HG02571 (cell line): ENCODE results near the gene ATP13A4.

ENCODE experiments used
- ATAC-seq: cut with Tn5 transposase; IDR thresholded peaks from one replicate; pipeline ENCODE4 v1.9.1; 2021; ENCODE audit warnings: mild to moderate bottlenecking, moderate library complexity; ENCODE audit not compliant: unreplicated experiment

The ATP13A4 gene

GRCh38 chr3:193407688-193408087 lies 147.0 kb downstream of the ATP13A4 start:
- no peak for ATAC-seq

GRCh38 chr3:193407112-193407511 lies 147.6 kb downstream of the ATP13A4 start:
- no peak for ATAC-seq

DNA sequence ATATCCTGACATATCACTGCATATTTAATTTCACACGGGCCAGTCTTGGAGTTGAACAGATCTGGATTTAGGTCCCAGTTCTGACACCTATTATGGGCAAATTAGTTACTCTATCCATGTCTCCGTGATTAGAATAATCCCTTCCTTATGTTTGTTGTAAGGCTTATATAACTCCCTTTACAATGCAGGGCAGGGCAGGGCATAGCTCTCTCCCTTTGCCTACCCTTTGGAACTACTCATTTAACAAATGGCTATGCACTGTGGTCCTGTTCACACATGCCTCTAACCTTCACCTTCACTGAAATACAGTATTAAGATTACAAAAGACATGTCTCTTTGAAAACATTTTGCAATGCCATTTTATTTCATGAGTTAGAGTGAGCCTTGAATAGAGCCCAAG lies 151.4 kb downstream of the ATP13A4 start:
- no peak for ATAC-seq

DNA sequence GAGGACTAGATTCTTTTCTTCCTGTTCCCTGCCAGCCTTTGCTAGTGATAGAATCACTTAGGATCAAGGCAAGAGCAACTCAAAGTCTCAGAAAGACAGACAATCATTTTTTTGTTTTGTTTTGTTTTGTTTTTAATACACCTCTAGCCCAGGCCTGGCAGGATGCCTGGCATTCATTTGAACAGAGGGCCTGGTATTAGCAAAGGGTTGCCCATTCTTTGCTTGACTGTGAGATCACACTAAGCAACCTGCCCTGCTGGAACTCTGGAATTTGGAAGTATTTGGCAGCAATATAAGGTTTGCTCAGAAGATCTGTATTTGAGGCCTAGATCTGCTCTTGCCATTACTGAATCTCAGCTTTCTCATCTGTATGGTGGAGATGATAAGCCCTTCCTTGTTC lies 154.4 kb downstream of the ATP13A4 start:
- ATAC-seq = no peak

- ATAC-seq = no peak
These were observed 158.0 kb downstream of the ATP13A4 start for GRCh38 chr3:193396451-193397244.

DNA sequence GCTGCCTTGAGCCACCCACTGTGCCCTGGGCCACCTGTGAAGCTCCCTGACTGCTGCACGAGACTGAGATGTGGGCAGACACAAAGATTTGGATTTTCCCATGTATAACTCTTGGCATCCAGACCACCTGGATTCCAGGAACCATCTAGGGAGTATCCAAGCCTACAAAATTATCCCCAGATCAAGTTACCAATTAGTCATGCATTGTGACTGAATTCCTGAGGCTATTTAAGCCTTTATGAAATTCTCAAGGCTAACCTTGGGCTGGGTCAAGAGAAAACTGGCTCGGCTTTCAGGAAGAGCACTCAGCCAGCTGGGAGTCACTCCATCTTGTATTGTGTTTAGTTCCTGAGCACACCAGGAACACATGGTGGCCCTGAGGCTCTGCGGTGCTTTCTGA lies 162.8 kb downstream of the ATP13A4 start:
- no peak for ATAC-seq

DNA sequence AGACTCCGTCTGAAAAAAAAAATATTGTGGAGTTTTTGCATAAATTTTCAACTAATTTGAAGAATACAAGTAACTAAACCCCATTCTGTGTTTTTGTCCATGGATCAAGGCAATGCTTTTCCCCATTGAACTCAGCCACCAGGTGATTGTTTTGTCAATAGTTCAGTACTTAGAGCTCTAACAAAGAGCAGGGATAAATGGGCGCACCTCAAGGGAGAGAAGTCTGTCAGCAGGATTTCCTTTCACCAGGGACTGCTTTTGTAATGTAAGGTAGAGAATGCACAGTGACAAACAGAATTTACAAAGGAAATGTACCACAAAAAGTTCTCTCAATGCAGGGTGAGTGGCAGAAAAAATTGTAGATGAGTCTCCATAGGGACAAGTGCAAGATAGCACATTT lies 165.4 kb downstream of the ATP13A4 start:
- no peak for ATAC-seq

DNA sequence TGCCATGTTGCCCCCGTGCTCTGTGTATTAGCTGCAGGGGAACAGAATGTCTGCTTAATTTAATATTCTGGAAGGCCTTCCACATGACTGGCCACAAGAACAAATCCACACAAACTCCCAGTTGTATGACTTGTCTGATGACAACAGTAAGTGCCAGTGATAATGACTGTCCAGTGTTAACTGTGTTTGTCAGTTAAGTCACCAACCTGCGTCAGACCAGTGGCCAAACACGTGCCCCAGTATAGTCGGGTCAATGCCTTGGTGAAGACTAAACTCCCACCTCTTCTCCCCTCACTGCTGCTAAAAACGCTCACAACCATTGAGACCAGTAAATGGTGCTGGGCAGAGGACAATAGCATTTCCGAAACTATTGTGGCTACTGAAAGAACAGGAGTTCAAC lies 166.3 kb downstream of the ATP13A4 start:
- ATAC-seq = no peak

DNA sequence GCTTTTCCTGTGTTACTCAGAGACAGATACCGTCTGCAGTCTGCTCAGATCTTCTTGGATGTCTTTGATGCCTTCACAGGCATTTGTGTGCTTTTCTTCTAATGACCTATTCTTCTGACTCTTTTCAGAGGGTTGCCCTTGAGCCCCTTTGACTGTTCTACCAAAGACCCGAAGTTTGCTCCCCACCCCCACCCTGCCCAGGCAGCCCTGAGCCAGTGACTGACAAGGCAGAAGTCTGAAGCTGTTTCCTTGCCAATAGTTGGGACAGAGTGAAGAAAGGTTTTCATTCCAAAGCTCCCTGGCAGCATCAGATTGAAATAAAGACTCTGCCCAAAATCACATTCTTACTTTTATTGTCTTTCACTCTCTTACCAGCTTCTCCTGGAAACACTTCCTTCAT lies 167.1 kb downstream of the ATP13A4 start:
- no peak for ATAC-seq

DNA sequence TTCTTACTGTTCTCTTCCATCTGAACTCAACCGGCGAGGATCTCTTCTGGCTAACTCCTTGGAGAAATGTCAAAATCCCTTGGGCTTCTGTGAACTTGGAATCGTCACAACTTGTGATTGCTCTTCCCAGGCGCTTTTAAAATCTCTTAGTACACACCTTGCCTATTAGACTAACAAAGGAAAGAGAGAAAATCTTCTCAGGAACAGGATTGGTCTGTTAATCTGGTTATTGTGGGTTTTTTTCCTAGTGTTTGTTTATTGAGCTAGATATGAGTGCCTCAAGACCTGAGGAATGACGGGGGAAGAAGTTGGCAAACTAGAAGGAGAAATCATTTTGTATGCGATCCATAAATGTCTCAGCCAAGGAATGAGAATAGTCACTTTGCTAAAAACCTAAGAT lies 176.0 kb downstream of the ATP13A4 start, which contains the start of gene ATP13A5:
Gene ATP13A5, minus strand, starts transcription at position 48 of the 400 bp plus-strand sequence. Its CDS starts 28 bp downstream, at position 20.
- no peak for ATAC-seq

DNA sequence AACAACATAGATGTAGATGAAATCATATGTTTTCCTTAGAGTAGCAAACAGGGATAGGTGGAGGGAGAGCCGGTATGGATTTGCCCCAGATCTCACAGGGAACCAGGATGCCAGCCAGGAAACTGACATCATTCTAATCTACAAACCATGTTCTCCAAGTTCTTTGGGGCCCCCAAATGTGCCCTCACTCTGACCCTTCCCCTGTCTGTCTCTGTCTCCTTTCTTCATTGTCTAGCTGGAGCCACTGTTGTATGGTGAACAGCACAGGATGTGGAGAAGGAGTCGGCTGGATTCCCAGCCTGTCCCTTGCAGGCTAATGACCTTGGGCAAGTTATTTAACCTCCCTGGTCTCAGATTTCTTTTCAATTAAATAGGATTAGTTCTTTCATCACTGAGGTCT lies 177.1 kb downstream of the ATP13A4 start:
- no peak for ATAC-seq

DNA sequence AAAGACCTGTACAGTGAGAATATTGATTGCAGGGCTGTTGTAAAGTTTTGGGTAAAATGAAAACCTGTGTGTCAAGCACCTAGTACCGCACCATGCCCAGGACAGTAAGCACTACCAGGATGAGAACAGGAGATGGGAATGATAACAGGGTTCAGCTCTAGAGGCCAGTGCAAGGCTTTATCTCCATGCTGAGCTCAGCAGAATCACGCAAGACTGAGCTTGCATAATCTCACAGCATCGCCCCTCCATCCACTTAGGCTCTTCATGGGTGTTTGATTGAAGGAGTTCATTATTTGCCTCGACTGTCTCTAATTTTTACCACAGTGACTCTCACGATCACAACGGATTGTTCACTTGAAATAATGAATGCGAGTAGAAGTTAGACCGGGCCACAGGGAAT lies 179.1 kb downstream of the ATP13A4 start:
- ATAC-seq = no peak

- no peak for ATAC-seq
These were observed 181.9 kb downstream of the ATP13A4 start for GRCh38 chr3:193372783-193373182.

GRCh38 chr3:193367868-193368267 lies 186.8 kb downstream of the ATP13A4 start:
- no peak for ATAC-seq

DNA sequence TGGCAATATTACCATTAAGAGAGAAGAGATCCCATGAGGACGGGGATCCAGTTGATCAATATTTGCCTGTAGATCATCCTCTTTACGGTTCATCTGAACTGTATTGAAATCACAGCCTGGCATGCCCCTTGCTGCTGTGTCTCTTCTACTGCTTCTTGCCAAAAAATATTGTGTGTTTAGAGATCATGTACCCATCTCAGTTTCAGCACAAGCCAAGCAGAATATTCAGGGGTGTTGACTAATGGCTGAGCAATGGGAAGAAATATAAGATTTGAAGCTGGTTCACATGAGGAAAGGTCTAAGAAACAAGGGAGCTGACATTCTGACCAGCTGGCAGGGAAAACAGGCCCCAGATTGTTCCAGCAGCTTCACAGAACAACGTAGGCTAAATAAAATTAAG lies 197.4 kb downstream of the ATP13A4 start:
- ATAC-seq = no peak

DNA sequence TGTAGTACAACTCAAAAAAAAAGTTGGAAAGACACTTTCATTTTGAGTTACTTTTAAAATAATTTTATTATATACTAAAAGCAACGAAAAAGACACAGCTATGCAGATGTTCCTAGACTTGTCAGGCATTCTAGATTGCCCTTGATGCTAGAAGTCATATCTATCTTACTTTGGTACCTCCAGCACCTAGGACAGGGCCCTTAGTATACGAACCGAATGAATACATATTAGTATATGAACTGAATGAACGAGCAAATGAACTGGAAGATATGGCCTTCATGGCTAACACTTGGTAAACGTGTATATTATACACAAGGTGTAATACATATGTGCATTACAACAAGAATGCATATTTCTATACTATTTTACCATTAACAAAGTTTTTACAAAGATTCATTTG lies 200.3 kb downstream of the ATP13A4 start:
- ATAC-seq = no peak
